Right lobe of liver (tissue), 4 donors: Measurements from ENCODE around the gene CTNND2.

Experiments used
- CTCF ChIP-seq, 4 donors: fragments of 200-600 bp in 3 of 4; fragments of 450-650 bp in 1 of 4; IDR thresholded peaks; one replicate each; pipeline versions ENCODE4 v1.5.1 to v1.8.0; 2016 to 2022; ENCODE audit warnings: antibody characterized with exemption in 4 of 4, mild to moderate bottlenecking in 2 of 4
- POLR2A ChIP-seq: fragments of 450-650 bp; IDR thresholded peaks from one replicate; pipeline ENCODE4 v1.6.1; 2017; ENCODE audit warnings: antibody characterized with exemption, mild to moderate bottlenecking
- donor health status: DM: no; HTN: no; CAD: no.
- donor health status: DM: no; HTN: no; CAD: no.
- donor health status: DM: no; HTN: yes; CAD: no.

- no peak for TF ChIP-seq CTCF (IDR thresholded peaks at IDR 0.05)
- TF ChIP-seq POLR2A = no peak
Measured at GRCh38 chr5:10974850-10975249, 929.4 kb downstream of the CTNND2 start.
